GM19467 (cell line): ENCODE results near the gene THBS3.
"Not testable (repeated sequence)": the region's sequence is repeated elsewhere in the genome, so short reads cannot be mapped to it uniquely, and the experiment has no call there.

Source experiments
- ATAC-seq: cut with Tn5 transposase; IDR thresholded peaks from one replicate; pipeline ENCODE4 v1.9.1; 2021; ENCODE audit warnings: mild to moderate bottlenecking, moderate library complexity; ENCODE audit not compliant: unreplicated experiment

THBS3 gene

DNA sequence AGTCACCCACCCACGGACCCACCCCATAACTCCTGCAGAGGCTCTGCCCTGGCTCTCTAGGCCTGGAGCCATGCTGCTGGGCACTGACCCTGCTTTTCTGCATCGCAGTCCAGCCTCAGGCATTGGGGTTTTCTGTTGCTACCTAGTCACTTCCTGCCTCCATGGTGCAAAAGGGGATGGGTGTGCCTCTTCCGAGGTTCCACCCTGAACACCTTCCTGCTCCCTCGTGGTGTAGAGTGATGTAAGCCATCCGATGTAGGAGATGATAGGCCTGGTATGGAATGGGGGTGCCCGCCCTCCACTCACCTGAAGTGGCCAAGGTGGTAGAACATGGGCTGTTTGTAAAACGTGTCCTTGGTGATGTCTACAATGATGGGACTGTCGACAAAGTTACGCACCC lies 27.7 kb upstream of the THBS3 start:
- not testable (repeated sequence) for ATAC-seq

DNA sequence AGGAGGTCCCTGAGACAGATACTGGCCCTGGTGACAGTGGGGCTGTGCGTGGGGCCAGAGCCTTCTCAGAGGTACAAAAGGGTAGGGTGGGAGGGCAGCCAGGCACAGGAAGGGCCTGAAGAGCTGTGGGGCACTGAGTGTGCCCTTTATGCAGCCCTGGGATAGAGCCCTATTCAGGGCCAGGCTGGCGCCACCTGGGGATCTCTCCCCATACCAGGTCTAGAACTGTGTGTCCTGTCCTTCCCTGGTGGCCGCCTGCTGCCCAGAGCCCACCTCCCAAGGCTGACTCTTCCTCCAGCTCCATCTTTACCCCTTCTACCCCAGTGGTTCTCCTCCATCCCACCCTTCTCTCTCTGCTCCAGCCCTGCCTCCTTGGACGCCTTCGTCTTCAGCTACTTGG lies 25.8 kb upstream of the THBS3 start:
- not testable (repeated sequence) for ATAC-seq

DNA sequence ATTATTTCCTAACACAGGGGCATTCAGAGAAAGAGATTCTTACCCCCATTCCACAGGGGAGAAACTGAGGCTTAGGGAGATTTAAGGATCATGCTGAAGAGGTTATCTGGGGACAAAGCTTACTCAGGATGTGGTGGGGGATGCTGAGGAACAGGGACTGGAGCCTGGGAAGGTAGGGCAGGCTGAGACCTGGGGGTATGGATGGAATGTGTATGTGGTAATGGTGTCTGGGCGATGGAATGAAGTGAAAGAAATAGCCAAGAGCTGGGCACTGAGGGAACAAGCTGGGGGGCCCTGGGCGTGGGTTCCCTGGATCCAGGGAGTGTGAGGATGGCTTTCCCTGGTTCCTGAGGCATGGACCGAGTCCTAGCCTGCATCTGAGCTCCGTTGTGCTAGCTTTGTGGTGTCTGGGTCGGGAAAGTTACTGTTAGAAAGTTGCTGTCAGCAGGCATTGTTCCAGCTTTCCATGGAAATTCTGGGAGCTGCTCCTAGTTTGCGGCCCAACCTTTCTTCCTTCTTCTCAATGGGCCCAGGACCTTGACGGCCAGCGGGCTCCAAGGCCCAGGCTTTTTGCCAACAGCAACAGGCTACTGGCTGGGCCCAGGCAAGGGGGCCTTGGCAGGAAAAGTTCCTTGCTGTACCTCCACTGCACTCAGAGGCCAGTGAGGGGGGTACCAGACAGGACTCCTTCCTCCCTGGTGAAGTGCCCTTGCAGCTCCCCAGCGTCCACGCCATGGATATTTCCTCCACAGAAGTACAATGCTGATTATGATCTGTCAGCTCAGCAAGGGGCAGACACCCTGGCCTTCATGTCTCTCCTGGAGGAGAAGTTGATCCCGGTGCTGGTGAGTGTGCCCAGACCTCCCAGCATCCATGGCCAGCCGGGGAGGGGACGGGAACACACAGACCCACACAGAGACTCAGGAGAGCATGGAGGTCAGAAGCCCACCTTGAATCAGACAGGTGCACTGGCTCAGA lies 24.6 kb upstream of the THBS3 start:
- ATAC-seq: not testable (repeated sequence)

DNA sequence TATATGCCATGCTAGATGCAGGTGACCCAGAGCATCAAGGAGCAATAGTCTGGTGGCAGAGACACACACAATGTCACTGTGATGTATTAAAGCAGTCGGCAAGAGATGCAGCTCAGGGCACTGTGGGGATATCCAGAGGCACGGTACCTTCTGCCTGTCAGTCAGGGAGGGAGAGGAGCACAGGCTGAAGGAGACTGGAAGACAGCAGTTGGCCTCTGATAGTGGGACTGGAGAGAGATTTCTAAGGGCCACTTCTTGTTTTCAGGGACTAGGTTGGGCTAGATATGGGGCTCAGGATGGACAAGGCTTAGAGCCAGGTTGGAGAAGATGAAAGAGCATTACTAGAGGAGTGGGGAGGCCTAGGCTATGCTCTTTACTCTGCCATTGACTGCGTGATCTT lies 23.6 kb upstream of the THBS3 start:
- not testable (repeated sequence) for ATAC-seq

DNA sequence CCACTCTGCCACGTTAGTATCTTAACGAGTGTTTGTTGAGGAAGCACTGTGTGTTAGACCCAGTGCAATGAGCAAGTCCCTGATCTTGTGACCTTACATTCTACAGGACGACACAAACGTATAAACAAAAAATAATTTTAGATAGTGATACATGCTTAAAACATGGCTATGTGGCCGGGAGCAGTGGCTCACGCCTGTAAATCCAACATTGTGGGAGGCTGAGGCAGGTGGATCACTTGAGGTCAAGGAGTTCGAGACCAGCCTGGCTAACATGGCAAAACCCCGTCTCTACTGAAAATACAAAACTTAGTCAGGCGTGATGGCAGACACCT lies 20.4 kb upstream of the THBS3 start:
- ATAC-seq: no peak

DNA sequence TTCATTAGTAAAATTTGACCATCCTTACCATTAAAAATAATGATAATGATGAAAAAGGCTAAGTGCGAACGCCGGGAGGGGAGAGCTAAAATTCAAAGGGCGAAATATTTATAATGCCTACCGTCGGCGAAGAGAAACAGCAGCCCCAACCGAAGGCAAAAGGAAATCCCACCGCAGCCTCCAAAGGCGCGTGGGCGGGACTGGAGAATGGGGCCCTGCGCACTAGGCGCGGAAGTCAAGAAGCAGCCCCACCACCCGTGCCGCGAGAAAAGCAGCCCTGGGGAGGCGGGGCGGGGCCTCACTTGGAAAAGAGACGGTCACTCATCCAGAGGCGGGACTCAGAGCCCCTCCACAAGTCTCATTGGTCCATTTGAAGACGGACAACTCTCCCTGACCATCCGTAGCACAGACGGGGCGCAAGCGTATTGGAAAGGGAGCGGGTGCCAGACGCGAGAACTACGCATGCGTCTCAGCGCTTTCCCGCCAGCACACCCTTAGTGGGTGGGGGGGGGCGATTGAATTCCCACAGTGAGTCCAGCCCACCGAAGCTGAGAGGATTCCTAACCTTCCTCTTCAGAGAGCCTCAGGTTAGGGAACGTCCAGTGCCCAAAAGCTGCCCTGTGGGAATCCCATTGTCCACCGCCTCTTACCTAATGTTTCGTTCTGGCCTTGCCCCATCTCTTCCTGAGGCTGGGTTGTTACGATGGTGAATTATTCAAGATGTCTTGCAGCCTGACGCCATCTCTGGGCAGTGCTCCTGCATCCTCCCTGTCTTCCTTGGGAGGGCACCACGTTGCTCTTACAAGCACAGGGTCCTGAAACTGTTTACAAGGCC lies 19.8 kb upstream of the THBS3 start:
- ATAC-seq: peak; percentile 89

DNA sequence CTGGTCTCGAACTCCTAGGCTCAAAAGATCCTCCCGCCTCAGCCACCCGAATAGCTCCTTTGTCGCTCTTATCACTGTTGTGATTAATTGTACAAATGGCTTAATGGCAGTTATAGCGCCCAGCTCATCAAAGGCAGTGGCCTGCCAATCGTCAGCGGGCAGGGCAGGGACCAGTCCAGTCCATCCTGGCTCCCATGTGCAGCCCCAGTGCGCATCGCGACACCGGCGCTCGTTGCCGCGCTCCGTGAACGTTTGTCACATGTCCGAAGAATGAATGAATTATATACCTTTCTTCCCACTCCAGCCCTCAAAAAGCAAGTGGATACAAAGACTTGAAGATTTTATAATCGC lies 19.2 kb upstream of the THBS3 start:
- no peak for ATAC-seq

DNA sequence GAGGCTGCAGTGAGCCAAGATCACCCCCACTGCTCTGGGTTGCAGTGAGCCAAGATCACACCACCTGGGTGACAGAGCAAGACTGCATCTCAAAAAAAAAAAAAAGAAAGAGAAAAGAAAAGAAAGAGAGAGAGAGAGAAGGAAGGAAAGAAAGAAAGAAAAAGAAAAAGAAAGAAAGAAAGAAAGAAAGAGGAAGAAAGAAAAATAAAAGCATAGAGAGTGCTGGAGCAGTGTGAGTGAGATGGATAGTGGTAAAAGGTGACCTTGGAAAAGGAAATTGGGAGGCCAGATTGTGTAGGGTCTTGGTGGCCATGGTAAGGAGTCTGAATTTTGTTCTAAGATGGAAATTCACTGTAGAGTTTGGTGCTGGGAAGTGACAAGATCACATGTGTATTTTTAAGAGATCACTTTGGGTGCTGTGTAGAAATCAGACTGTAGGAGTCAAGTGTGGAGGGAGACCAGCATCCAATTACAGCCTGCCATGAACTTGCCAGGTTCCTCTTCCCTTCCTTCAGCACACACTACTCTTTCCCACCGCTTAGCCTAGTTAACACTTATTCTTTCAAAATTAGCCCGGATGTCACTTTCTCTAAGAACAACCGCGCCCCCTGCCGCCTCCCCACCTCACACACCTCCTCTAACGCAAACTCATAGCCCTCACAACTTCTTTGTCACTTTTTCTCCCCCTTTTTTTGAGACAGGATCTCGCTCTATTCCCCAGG lies 18.7 kb upstream of the THBS3 start:
- no peak for ATAC-seq

DNA sequence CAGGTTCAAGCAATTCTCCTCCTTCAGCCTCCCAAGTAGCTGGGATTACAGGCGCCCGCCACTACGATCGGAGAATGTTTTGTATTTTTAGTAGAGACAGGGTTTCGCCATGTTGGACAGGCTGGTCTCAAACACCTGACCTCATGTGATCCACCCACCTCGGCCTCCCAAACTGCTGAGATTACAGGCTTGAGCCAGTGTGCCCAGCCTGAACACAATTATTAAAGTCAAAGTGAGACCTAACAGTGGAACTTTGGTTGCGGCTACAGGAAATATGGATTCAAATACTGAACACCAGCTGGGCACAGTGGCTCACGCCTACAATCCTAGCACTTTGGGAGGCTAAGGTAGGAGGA lies 17.7 kb upstream of the THBS3 start:
- ATAC-seq: not testable (repeated sequence)

DNA sequence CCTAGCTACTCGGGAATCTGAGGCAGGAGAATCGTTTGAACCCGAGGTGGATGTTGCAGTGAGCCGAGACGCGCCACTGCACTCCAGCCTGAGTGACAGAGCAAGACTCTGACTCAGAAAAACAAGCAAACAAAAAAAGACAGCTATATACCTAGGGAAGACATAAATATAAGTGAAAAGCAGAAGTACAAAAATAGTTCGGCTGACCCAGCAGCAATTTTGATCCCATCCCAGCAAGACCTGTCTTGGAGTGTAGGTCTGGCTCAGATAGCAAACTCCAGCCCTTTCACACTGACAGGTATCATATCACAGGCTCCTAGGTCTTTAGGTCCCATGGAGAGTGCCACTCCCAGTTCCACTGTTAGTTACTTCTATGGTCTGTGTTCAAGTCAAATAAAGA lies 15.3 kb upstream of the THBS3 start:
- ATAC-seq: no peak

DNA sequence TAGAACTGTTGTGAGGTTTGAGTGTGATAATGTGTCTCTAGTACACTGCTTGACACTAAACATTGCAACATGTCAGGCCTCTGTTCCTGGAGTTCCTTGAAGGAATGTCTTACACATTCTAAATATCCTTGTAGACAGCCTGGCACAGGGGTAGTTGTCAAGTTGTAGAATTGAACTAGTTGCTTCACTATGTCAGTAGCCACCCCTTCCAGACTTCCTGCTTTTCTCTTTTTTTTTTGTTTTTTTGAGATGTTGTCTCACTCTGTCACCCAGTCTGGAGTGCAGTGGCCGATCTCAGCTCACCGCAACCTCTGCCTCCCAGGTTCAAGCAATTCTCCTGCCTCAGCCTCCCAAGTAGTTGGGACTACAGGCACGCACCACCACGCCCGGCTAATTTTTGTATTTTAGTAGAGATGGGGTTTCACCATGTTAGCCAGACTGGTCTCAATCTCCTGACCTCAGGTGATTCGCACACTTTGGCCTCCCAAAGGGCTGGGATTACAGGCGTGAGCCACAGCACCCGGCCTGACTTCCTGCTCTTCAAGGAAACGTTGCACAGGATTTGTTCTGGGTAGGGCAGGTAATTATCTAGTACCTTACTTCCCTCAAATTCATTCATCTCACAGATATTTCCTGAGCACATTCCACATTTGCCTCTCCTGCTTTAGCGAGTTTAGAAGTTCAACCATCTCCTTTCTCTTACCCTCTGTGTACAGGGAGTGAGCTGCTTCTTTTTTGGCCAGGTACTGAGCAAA lies 12.7 kb upstream of the THBS3 start:
- not testable (repeated sequence) for ATAC-seq

DNA sequence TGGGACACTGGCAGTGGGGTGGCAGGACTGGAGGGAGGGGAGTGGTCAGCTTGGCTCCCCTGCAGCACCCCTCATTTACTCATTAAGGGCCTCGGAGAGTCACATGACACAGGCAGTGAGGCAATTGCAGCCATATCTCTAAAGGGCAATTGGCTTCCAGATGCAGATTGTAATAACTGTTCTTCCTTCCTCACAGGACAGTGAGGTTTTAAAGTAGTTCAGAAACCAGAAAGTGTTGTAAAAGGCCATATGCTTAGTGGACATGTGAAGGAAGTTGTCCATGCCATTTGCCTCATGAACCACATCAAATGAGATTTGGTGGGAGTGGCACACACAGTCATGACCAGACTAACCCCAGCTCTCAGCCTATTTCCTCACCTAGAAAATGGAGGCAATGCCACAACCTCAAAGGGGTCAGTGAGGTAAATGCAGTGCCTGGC lies 11.9 kb upstream of the THBS3 start:
- no peak for ATAC-seq

DNA sequence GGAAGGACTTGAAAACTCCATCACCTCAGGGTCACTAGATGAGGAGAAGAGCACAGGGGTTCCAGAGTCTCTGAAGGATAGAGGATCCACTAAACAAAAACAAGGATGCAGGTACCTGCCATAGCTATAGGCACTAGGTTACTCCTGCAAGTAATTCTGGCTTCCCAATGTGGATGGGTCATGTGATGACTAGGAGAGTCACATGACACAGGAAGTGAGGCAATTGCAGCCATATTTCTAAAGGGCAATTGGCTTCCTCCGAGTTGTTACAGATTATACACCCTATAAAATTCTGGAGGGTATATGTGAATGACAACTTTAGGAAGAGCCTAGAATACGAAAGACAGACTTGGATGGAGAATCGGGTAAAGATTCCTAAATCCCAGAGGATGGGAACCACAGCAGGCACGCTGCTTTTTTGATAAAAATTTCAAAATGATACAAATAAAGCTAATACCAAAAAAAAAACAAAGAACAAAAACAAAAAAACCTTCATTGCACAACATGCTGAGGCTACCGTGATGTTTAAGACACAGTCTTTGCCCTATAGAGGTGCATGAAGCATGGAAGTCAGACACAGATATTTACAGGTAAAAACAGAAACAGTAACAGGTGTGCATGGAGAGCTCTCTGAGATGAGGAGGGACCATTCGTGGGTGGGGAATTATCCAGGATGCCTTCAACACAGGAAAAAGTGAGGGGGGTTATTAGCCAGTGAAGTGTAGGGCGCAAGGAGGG lies 11.3 kb upstream of the THBS3 start:
- no peak for ATAC-seq

DNA sequence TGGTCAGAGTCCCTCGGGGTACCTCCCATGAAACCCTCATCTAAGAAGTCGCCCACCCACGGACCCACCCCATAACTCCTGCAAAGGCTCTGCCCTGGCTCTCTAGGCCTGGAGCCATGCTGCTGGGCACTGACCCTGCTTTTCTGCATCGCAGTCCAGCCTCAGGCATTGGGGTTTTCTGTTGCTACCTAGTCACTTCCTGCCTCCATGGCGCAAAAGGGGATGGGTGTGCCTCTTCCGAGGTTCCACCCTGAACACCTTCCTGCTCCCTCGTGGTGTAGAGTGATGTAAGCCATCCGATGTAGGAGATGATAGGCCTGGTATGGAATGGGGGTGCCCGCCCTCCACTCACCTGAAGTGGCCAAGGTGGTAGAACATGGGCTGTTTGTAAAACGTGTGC lies 7.0 kb upstream of the THBS3 start:
- not testable (repeated sequence) for ATAC-seq

DNA sequence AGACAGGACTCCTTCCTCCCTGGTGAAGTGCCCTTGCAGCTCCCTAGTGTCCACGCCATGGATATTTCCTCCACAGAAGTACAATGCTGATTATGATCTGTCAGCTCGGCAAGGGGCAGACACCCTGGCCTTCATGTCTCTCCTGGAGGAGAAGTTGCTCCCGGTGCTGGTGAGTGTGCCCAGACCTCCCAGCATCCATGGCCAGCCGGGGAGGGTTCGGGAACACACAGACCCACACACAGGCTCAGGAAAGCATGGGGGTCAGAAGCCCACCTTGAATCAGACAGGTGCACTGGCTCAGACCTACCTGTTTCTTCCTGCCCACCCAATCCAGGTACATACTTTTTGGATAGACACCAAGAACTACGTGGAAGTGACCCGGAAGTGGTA lies 4.3 kb upstream of the THBS3 start:
- not testable (repeated sequence) for ATAC-seq

DNA sequence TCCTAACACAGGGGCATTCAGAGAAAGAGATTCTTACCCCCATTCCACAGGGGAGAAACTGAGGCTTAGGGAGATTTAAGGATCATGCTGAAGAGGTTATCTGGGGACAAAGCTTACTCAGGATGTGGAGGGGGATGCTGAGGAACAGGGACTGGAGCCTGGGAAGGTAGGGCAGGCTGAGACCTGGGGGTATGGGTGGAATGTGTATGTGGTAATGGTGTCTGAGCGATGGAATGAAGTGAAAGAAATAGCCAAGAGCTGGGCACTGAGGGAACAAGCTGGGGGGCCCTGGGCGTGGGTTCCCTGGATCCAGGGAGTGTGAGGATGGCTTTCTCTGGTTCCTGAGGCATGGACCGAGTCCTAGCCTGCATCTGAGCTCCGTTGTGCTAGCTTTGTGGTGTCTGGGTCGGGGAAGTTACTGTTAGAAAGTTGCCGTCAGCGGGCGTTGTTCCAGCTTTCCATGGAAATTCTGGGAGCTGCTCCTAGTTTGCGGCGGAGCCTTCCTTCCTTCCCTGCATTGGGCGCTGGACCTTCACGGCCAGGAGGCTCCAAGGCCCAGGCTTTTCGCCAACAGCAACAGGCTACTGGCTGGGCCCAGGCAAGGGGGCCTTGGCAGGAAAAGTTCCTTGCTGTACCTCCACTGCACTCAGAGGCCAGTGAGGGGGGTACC lies 3.8 kb upstream of the THBS3 start:
- not testable (repeated sequence) for ATAC-seq

DNA sequence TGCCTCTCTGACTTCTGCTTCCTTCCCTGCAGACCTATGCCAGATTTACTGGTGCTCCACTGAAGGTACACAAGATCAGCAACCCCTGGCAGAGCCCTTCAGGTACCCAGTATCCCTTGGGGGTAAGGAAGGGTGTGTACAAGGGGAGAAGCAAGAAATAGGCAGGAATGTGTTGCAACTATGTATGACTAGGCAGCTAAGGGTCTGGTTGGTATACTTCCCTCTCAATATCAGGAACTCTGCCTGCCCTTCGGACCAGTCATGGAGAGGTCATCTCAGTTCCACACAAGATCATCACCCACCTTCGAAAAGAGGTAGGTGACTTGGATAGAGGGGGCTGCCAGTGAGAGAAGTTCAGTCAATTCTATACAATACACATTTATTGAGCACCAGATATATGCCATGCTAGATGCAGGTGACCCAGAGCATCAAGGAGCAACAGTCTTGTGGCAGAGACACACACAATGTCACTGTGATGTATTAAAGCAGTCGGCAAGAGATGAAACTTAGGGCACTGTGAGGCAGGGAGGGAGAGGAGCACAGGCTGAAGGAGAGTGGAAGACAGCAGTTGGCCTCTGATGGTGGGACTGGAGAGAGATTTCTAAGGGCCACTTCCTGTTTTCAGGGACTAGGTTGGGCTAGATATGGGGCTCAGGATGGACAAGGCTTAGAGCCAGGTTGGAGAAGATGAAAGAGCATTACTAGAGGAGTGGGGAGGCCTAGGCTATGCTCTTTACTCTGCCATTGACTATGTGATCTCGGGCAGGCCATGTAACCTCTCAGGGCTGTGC lies 2.8 kb upstream of the THBS3 start:
- ATAC-seq: no peak

DNA sequence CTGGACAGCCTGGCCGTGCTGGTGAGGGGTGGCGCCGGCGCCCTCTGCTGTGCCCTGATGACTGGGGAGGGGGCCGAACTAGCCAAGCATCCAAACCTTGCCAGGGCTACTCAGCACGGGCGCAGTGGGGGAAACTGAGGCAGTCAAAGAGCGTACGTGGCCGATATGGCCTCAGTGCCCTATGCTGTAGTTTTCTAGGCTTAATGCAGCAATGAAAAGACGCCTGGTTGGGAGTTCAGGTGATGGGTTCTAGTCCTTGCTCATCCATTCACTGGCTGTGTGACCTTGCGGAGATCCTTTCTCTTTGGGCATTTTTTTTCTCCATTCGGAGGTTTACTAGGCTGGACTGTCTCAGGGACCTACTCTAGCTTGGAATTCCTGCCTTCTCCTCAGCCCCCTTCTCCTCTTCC lies 1.6 kb upstream of the THBS3 start:
- ATAC-seq: no peak
